Brain pericyte (primary cell): ENCODE data around the gene HLA-DRB1.
"Not testable (repeated sequence)": the region's sequence is repeated elsewhere in the genome, so short reads cannot be mapped to it uniquely, and the experiment has no call there.

Source experiments
- DNase-seq: peaks from one replicate; pipeline ENCODE4 v3.0.0-alpha.2; 2012; ENCODE audit warnings: low read depth, low spot score

Gene HLA-DRB1

GRCh38 chr6:32562940-32563339, 26.7 kb downstream of the HLA-DRB1 start:
- no peak for DNase-seq

- no peak for DNase-seq
Measured at GRCh38 chr6:32559747-32560146, 29.9 kb downstream of the HLA-DRB1 start.

GRCh38 chr6:32558426-32559057, 31.1 kb downstream of the HLA-DRB1 start:
- no peak for DNase-seq

GRCh38 chr6:32554116-32554965, 35.3 kb downstream of the HLA-DRB1 start:
- DNase-seq = no peak

- no peak for DNase-seq
Measured at GRCh38 chr6:32553037-32553742, 36.5 kb downstream of the HLA-DRB1 start.

- no peak for DNase-seq
Measured at GRCh38 chr6:32551410-32551809, 38.2 kb downstream of the HLA-DRB1 start.

GRCh38 chr6:32539839-32540238, 49.8 kb downstream of the HLA-DRB1 start:
- DNase-seq = no peak

- DNase-seq = not testable (repeated sequence)
Measured at GRCh38 chr6:32530431-32530793, 59.2 kb downstream of the HLA-DRB1 start.

GRCh38 chr6:32529697-32530430, 59.8 kb downstream of the HLA-DRB1 start, which contains the start of gene HLA-DRB5:
Gene HLA-DRB5, minus strand, starts transcription at chr6:32530287. Its CDS starts 63 bp downstream, at chr6:32530224.
- DNase-seq = no peak
